Calu3 (cell line): Measurements from ENCODE around the gene SPNS2. TPM values are rescaled to one million over a fixed set of nuclear protein-coding genes. Genes with fewer than 3 reads are reported as not detected.

ENCODE experiments used
- BruUV-seq: library from RNA; stranded (reverse); fragments of 400-500 nt; replicated peaks from 2 replicates; lab custom pipeline; 2021; lab: Mats Ljungman, UMichigan
- CTCF ChIA-PET: fragments of 300-600 bp; sonication (Branson Sonifier 250); formaldehyde crosslinking; loops from one replicate; lab custom pipeline; 2022; ENCODE audit warnings: antibody characterized with exemption; lab: Charles Lee
- DNase-seq: peaks from one replicate; pipeline ENCODE4 v3.0.0; 2022
- H3K27ac Mint-ChIP-seq: one replicate; pipeline ENCODE4 v1.8.0; 2022; ENCODE audit warnings: mixed read lengths; ENCODE audit not compliant: unreplicated experiment
- H3K27me3 Mint-ChIP-seq: one replicate; pipeline ENCODE4 v1.8.0; 2022; ENCODE audit warnings: mixed read lengths; ENCODE audit not compliant: unreplicated experiment
- H3K36me3 Mint-ChIP-seq: one replicate; pipeline ENCODE4 v1.8.0; 2022; ENCODE audit warnings: mild to moderate bottlenecking, moderate library complexity, mixed read lengths; ENCODE audit not compliant: insufficient read depth, unreplicated experiment
- H3K4me1 Mint-ChIP-seq: one replicate; pipeline ENCODE4 v1.8.0; 2022; ENCODE audit warnings: mild to moderate bottlenecking, low read depth, mixed read lengths; ENCODE audit not compliant: unreplicated experiment
- H3K4me3 Mint-ChIP-seq: one replicate; pipeline ENCODE4 v1.8.0; 2022; ENCODE audit warnings: mild to moderate bottlenecking, low read depth, moderate library complexity, mixed read lengths; ENCODE audit not compliant: unreplicated experiment
- H3K9me3 Mint-ChIP-seq: one replicate; pipeline ENCODE4 v1.8.0; 2022; ENCODE audit warnings: low read depth, mixed read lengths; ENCODE audit not compliant: unreplicated experiment
- intact Hi-C: fragments of 100-400 bp; cut with micrococcal nuclease; formaldehyde crosslinking; loops from one replicate; pipeline ENCODE4 v1.10.0; 2022; ENCODE audit not compliant: unreplicated experiment
- total RNA-seq: library from RNA; stranded (reverse); gene quantifications from 2 replicates; pipeline ENCODE4 v1.2.3, GENCODE V29; 2022
- TF ChIP-seq, protein P1 (sequence below): fragments of 200-600 bp; IDR thresholded peaks from one replicate; pipeline ENCODE4 v1.8.0; 2022; ENCODE audit warnings: antibody characterized with exemption; ENCODE audit not compliant: unreplicated experiment

Gene SPNS2
- total RNA-seq, 1 experiment from 2014 or later = 63.4 TPM

DNA sequence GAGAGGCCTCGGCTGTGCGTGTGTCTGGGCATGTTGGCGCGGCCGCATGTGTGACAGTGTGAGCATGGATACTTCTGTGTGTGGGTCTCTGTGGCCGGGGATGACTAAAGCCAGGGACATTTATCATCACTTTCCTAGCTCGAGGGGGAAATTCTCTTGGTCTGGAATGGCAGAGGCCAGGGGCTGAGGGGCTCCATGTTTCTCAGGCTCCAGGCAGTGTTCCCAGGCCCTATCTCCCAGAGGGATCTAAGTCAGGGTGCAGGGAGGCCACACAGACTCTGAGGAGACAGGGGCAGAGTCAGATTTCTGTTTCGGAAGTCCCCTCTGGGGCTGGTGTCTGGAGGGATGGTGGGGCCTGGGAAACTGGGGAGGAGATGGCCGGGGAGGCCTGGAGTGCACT lies 23.7 kb upstream of the SPNS2 start:
- Mint-ChIP-seq H3K4me3 (no peak overlapping the region), H3K36me3 (peaks cover 8% of the 10 kb centered on the region), H3K9me3 (no peaks in the 10 kb centered on the region), H3K4me1 (peaks cover 30% of the 10 kb centered on the region), H3K27me3 (no peaks in the 10 kb centered on the region), H3K27ac (peak overlapping the region; percentile 67)
- no peak for DNase-seq
- BruUV-seq = no TSS peak
- intact Hi-C loops = no loop called here
- TF ChIP-seq, protein P1, sequence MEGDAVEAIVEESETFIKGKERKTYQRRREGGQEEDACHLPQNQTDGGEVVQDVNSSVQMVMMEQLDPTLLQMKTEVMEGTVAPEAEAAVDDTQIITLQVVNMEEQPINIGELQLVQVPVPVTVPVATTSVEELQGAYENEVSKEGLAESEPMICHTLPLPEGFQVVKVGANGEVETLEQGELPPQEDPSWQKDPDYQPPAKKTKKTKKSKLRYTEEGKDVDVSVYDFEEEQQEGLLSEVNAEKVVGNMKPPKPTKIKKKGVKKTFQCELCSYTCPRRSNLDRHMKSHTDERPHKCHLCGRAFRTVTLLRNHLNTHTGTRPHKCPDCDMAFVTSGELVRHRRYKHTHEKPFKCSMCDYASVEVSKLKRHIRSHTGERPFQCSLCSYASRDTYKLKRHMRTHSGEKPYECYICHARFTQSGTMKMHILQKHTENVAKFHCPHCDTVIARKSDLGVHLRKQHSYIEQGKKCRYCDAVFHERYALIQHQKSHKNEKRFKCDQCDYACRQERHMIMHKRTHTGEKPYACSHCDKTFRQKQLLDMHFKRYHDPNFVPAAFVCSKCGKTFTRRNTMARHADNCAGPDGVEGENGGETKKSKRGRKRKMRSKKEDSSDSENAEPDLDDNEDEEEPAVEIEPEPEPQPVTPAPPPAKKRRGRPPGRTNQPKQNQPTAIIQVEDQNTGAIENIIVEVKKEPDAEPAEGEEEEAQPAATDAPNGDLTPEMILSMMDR = no peak
- CTCF ChIA-PET = no interaction called here

DNA sequence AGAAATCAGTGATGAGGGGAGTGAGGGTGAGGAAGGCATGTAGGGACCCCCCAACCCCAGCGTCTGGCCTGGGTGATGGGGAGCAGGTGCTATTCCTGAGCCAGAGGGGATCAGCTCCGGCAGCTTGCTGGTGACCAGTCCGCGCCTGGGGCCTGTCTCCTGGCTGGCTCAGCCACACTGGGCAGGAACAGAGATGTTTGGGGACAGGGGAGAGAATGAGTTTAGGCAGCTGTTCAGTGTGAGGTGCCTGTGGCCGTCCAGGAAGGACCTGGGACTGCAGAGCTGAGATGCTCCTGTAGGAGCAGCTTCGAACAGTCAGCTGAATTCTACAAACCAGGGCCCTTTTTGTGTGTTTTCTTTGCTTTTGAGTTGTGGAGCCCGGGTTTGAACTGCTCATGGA lies 23.2 kb upstream of the SPNS2 start:
- TF ChIP-seq, protein P1 = no peak
- intact Hi-C loops = no loop called here
- peaks cover 8% of the 10 kb centered on the region for H3K36me3 Mint-ChIP-seq
- peaks cover 35% of the 10 kb centered on the region for H3K4me1 Mint-ChIP-seq
- CTCF ChIA-PET = no interaction called here
- peak overlapping the region; percentile 67 for H3K27ac Mint-ChIP-seq
- H3K4me3 Mint-ChIP-seq = peak overlapping the region; percentile 15
- H3K9me3 Mint-ChIP-seq = no peaks in the 10 kb centered on the region
- BruUV-seq = no TSS peak
- DNase-seq = no peak
- H3K27me3 Mint-ChIP-seq = no peaks in the 10 kb centered on the region

DNA sequence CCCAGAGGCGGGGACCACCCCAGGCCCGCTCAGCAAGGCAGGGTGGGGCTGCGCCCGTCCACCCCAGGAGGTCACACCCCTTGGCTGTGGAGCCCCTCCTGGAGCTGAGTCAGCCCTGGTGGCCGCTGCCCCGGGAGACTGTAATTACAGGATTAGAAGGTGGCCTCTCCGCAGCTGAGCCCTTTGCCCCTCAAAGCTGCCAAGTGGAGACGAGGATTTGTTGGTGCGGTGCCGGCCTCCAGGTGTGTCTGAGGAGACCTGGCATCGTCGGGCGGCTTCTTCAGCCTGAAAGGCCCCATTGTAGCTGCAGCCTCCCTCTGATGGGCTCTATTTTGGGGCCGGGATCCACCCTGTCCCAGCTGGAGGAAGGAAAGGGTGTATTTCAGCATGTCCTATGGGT lies 22.7 kb upstream of the SPNS2 start:
- BruUV-seq = no TSS peak
- Mint-ChIP-seq H3K9me3 (no peaks in the 10 kb centered on the region), H3K36me3 (peaks cover 12% of the 10 kb centered on the region), H3K4me3 (peak overlapping the region; percentile 15), H3K27ac (peak overlapping the region; percentile 77), H3K4me1 (peaks cover 41% of the 10 kb centered on the region), H3K27me3 (no peaks in the 10 kb centered on the region)
- CTCF ChIA-PET = interaction anchor here (1.2 kb wide), 1 partner anchor 22 kb away, joined by 5 read pairs; the partner anchor contains the start of gene SPNS2
- TF ChIP-seq, protein P1 = no peak
- DNase-seq = peak; percentile 38
- intact Hi-C loops = no loop called here

DNA sequence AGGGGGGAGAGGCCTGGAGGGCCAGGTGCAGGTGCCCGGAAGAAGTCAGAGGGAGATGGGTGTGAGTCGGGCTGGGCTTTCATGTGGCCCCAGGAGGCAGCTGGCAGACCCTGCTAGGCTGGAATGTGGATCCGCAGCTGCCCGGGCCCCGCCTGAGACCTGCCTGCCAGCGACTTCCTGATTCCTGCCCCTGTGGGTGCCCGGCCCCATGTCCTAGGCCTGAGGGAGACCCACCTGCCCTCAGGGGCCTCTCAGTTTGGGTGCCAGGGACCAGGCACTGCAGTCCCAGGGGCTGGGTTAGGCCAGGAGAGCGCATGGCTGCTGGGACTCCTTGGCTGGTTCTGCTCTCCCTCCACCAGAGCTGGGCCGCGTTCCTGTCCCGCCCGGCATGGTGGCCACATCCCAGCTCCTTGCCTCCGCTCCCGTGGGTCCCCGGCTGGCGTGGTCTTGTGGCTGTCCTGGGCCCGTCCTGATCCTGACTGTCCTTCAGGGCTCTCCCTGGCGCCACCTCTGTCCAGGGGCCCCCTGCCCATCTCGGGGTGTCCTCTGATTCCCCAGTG lies 22.1 kb upstream of the SPNS2 start:
- Mint-ChIP-seq H3K36me3 (peaks cover 17% of the 10 kb centered on the region), H3K27ac (peak overlapping the region; percentile 77), H3K4me3 (peak overlapping the region; percentile 15), H3K9me3 (no peaks in the 10 kb centered on the region), H3K27me3 (no peaks in the 10 kb centered on the region), H3K4me1 (peaks cover 46% of the 10 kb centered on the region)
- TF ChIP-seq, protein P1 = no peak
- intact Hi-C loops = no loop called here
- DNase-seq = peak; percentile 85
- BruUV-seq = no TSS peak
- CTCF ChIA-PET = interaction anchor here (1.1 to 1.2 kb wide), 2 partner anchors 16 to 21 kb away, joined by 4 to 5 read pairs; partner anchors contain the start of gene SPNS2
